ENCODE results near the gene C1orf105.

DNA sequence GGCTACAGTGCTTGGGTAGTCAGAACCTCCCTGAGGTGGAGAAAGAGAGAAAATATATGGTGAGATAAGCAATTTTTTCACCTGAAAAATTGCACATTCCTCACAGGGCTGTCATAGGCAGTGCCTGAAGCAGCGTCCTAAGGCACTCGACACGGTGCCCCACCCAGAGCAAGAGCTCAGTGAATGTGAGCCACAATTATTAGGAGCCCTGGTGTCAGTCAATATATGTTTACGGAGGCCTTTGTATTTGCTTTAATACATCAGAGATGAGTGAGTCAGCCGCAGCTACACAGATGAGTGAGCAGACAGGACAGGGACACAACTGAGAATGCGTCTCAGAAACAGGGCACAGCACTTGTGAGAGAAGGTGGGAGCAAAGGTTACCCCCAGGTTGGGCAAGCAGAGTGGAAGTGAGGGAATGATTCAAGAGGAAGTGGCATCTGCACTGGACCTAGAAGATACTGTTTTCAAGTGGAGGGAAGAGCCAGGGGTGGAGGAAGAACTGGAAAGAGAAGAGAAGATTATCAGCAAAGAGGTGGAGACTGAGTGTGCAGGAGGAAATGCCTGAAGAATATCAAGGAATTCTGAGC is 28.6 kb downstream of the C1orf105 start:
- no peak for TF ChIP-seq ZSCAN30 (tag by site-specific recombination; IDR thresholded peaks at IDR 0.05)
- TF ChIP-seq, protein P1, sequence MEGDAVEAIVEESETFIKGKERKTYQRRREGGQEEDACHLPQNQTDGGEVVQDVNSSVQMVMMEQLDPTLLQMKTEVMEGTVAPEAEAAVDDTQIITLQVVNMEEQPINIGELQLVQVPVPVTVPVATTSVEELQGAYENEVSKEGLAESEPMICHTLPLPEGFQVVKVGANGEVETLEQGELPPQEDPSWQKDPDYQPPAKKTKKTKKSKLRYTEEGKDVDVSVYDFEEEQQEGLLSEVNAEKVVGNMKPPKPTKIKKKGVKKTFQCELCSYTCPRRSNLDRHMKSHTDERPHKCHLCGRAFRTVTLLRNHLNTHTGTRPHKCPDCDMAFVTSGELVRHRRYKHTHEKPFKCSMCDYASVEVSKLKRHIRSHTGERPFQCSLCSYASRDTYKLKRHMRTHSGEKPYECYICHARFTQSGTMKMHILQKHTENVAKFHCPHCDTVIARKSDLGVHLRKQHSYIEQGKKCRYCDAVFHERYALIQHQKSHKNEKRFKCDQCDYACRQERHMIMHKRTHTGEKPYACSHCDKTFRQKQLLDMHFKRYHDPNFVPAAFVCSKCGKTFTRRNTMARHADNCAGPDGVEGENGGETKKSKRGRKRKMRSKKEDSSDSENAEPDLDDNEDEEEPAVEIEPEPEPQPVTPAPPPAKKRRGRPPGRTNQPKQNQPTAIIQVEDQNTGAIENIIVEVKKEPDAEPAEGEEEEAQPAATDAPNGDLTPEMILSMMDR (tag by site-specific recombination; IDR thresholded peaks at IDR 0.05) = no peak

All from HEK293 (cell line).